B cell (primary cell): Measurements from ENCODE around the gene DNAJC6.

Source experiments
- CTCF ChIP-seq: fragments of 200-600 bp; IDR thresholded peaks from one replicate; pipeline ENCODE4 v1.8.0; 2022; ENCODE audit warnings: antibody characterized with exemption, mild to moderate bottlenecking
- EZH2 ChIP-seq: IDR thresholded peaks from 2 replicates; pipeline ENCODE4 v1.6.1; 2012; ENCODE audit warnings: borderline replicate concordance, low read depth, mild to moderate bottlenecking, moderate library complexity, low read length; ENCODE audit not compliant: insufficient read depth, poor library complexity, severe bottlenecking

GRCh38 chr1:65267683-65268082 lies 41.7 kb upstream of the DNAJC6 start:
- TF ChIP-seq CTCF (no peak), EZH2 (no peak)
